Measurements from ENCODE around the gene OR52D1. TPM values are rescaled to one million over a fixed set of nuclear protein-coding genes. Genes with fewer than 3 reads are reported as not detected.

The OR52D1 gene
- total and polyA plus RNA-seq, 2 experiments from 2014 or later, result not detected

DNA sequence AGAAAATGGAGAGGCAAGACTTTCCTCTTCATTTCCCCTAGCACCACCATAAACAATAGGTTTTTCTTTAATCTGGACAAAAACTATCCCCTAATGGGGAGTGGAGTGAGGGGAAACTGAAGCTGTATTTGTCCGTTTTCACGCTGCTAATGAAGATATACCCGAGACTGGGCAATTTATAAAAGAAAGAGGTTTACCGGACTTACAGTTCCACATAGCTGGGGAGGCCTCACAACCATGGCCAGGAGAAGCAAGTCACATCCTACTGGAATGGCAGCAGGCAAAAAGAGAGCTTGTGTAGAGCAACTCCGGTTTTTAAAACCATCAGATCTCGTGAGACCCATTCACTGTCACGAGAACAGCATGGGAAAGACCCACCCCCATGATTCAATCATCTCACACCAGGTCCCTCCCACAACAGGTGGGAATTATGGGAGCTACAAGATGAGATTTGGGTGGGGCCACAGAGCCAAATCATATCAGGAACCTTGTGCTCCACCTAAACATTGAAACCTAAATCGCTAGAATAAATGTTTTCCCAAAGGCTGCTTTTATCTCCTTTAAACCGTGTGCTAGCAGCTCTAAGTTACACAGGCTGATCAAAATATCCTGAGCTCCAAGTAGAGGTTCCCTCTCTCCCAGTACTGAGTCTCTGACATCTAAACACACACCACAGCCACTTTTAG lies 17.0 kb downstream of the OR52D1 start:
- Histone ChIP-seq H3K9me3 (ENCODE audit: low read depth) (no peaks in the 10 kb centered on the region), H3K9me2 (ENCODE audit: insufficient read depth) (no peaks in the 10 kb centered on the region), H3F3A (ENCODE audit: insufficient read depth) (no peaks in the 10 kb centered on the region), H3K4me3 (no peak overlapping the region), H2AFZ (no peak overlapping the region; the same call in 1 of the 2 replicates), H4K20me1 (ENCODE audit: insufficient read depth) (no peaks in the 10 kb centered on the region), H3K36me3 (ENCODE audit: low read depth) (no peaks in the 10 kb centered on the region), H3K4me2 (ENCODE audit: unreplicated experiment) (no peak overlapping the region), H3K27me3 (replicated peaks; ENCODE audit: insufficient read depth) (no peaks in the 10 kb centered on the region; the same call in 1 of the 2 replicates), H3K79me2 (ENCODE audit: insufficient read depth) (no peaks in the 10 kb centered on the region), H3K27ac (no peak overlapping the region), H3K9ac (no peak overlapping the region), H3K4me1 (ENCODE audit: insufficient read depth) (no peaks in the 10 kb centered on the region)
- no peak for TF ChIP-seq EZH2phosphoT487 (IDR thresholded peaks at IDR 0.05; ENCODE audit: insufficient read depth, low read depth)
- TF ChIP-seq EZH2 (IDR thresholded peaks at IDR 0.05; ENCODE audit: insufficient read depth, poor library complexity, severe bottlenecking), result no peak
- 71 to 80% methylated on average over 9 of the region's 9 CpGs for WGBS, 2 experiments (ENCODE audit: low coverage in 1 of 2, low lambda C conversion rate in 2 of 2, missing lambda C conversion rate in 2 of 2)
- in situ Hi-C loops (cut with MboI), result no loop called here
- no peak for DNase-seq

DNA sequence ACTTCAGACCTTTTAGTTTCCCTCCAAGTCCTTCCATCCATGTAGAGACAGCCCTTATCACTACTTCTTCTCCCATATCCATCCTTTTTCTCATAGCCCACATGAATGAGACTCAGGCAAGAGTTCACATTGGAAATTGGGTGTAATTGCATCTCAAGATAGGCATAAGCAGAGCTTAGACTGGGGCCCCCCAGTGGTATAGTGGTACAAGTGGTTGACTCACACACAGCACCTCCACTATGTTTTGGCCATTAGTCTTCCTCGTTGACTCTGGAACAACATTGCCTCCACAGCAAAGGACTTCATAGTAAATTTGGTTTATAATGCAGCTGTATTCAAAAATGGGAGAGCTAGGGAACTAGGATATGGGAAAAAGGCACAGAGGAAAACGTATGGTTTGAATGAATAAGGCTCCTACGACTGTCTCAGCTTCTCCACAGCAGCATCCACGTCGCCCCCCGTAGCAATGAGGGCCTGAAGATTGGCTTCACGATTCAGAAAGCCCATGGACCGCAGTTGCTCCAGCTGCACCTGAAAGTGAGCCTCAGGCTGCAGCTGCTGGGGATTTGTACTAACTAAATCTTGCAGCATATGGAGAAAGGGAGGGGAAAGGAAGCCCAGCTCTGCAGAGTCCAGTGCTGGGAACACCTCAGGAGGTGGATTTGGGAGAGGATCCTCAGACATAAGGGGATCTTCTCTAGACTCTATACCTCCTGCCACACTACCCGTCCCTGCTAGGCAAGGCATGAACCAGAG lies 18.9 kb downstream of the OR52D1 start:
- H3K27ac ChIP-seq, result no peak overlapping the region
- no peaks in the 10 kb centered on the region for H3F3A ChIP-seq (ENCODE audit: insufficient read depth)
- DNase-seq, result no peak
- no peak for TF ChIP-seq EZH2phosphoT487 (IDR thresholded peaks at IDR 0.05; ENCODE audit: insufficient read depth, low read depth)
- TF ChIP-seq EZH2 (IDR thresholded peaks at IDR 0.05; ENCODE audit: insufficient read depth, poor library complexity, severe bottlenecking), result no peak
- no peak overlapping the region for H2AFZ ChIP-seq
- H3K9ac ChIP-seq, result no peak overlapping the region
- H3K9me3 ChIP-seq (ENCODE audit: low read depth), result no peaks in the 10 kb centered on the region
- no peak overlapping the region for H3K4me2 ChIP-seq (ENCODE audit: unreplicated experiment)
- no peaks in the 10 kb centered on the region for H4K20me1 ChIP-seq (ENCODE audit: insufficient read depth)
- H3K36me3 ChIP-seq (ENCODE audit: low read depth), result no peaks in the 10 kb centered on the region
- no peak overlapping the region for H3K4me3 ChIP-seq
- WGBS, 2 experiments (ENCODE audit: low coverage in 1 of 2, low lambda C conversion rate in 2 of 2, missing lambda C conversion rate in 2 of 2), result 27 to 40% methylated on average over 9 of the region's 9 CpGs
- no peaks in the 10 kb centered on the region for H3K9me2 ChIP-seq (ENCODE audit: insufficient read depth)
- H3K4me1 ChIP-seq (ENCODE audit: insufficient read depth), result no peaks in the 10 kb centered on the region
- no peaks in the 10 kb centered on the region; the same call in 1 of the 2 replicates for H3K27me3 ChIP-seq (replicated peaks; ENCODE audit: insufficient read depth)
- H3K79me2 ChIP-seq (ENCODE audit: insufficient read depth), result no peaks in the 10 kb centered on the region
- in situ Hi-C loops (cut with MboI), result no loop called here

- 36 to 44% methylated on average over 6 of the region's 6 CpGs for WGBS, 2 experiments (ENCODE audit: low coverage in 1 of 2, low lambda C conversion rate in 2 of 2, missing lambda C conversion rate in 2 of 2)
Measured at GRCh38 chr11:5507933-5508305, 19.4 kb downstream of the OR52D1 start.

GRCh38 chr11:5508605-5509004 lies 20.1 kb downstream of the OR52D1 start:
- Histone ChIP-seq H3K27me3 (replicated peaks; ENCODE audit: insufficient read depth) (no peaks in the 10 kb centered on the region; the same call in 1 of the 2 replicates), H2AFZ (no peak overlapping the region), H4K20me1 (ENCODE audit: insufficient read depth) (no peaks in the 10 kb centered on the region), H3K9ac (no peak overlapping the region), H3K27ac (no peak overlapping the region), H3K4me1 (ENCODE audit: insufficient read depth) (no peaks in the 10 kb centered on the region), H3K9me2 (ENCODE audit: insufficient read depth) (no peaks in the 10 kb centered on the region), H3K9me3 (ENCODE audit: low read depth) (no peaks in the 10 kb centered on the region), H3F3A (ENCODE audit: insufficient read depth) (no peaks in the 10 kb centered on the region), H3K36me3 (ENCODE audit: low read depth) (no peaks in the 10 kb centered on the region), H3K79me2 (ENCODE audit: insufficient read depth) (no peaks in the 10 kb centered on the region), H3K4me3 (no peak overlapping the region), H3K4me2 (ENCODE audit: unreplicated experiment) (no peak overlapping the region)
- WGBS, 2 experiments (ENCODE audit: low coverage in 1 of 2, low lambda C conversion rate in 2 of 2, missing lambda C conversion rate in 2 of 2), result 73 to 78% methylated on average over 8 of the region's 8 CpGs
- TF ChIP-seq EZH2phosphoT487 (IDR thresholded peaks at IDR 0.05; ENCODE audit: insufficient read depth, low read depth) (no peak), EZH2 (IDR thresholded peaks at IDR 0.05; ENCODE audit: insufficient read depth, poor library complexity, severe bottlenecking) (no peak)
- DNase-seq, result no peak
- in situ Hi-C loops (cut with MboI), result no loop called here

More at GRCh38 chr11:5507933-5508305, 19.4 kb downstream of the OR52D1 start:
- in situ Hi-C loops (cut with MboI), result no loop called here
- H3K79me2 ChIP-seq (ENCODE audit: insufficient read depth), result no peaks in the 10 kb centered on the region
- H3K9me3 ChIP-seq (ENCODE audit: low read depth), result no peaks in the 10 kb centered on the region
- no peak overlapping the region for H3K4me3 ChIP-seq
- H3K27me3 ChIP-seq (replicated peaks; ENCODE audit: insufficient read depth), result no peaks in the 10 kb centered on the region; the same call in 1 of the 2 replicates
- H4K20me1 ChIP-seq (ENCODE audit: insufficient read depth), result no peaks in the 10 kb centered on the region
- H3K4me1 ChIP-seq (ENCODE audit: insufficient read depth), result no peaks in the 10 kb centered on the region
- H3K4me2 ChIP-seq (ENCODE audit: unreplicated experiment), result no peak overlapping the region
- no peak overlapping the region for H3K27ac ChIP-seq
- no peak overlapping the region for H2AFZ ChIP-seq
- no peaks in the 10 kb centered on the region for H3K9me2 ChIP-seq (ENCODE audit: insufficient read depth)
- TF ChIP-seq EZH2phosphoT487 (IDR thresholded peaks at IDR 0.05; ENCODE audit: insufficient read depth, low read depth), result no peak
- no peak for TF ChIP-seq EZH2 (IDR thresholded peaks at IDR 0.05; ENCODE audit: insufficient read depth, poor library complexity, severe bottlenecking)
- H3K9ac ChIP-seq, result no peak overlapping the region
- H3K36me3 ChIP-seq (ENCODE audit: low read depth), result no peaks in the 10 kb centered on the region
- DNase-seq, result no peak
- H3F3A ChIP-seq (ENCODE audit: insufficient read depth), result no peaks in the 10 kb centered on the region

Data from GM23248 (cell line).